Colonic mucosa (tissue), 4 donors: ENCODE measurements around the gene CX3CL1. TPM values are rescaled to one million over a fixed set of nuclear protein-coding genes. Genes with fewer than 3 reads are reported as not detected.
"Not testable (repeated sequence)": the region's sequence is repeated elsewhere in the genome, so short reads cannot be mapped to it uniquely, and the experiment has no call there.

Experiments
- DNase-seq: peaks from one replicate; pipeline ENCODE4 v3.0.0-alpha.2; 2020
- H3K27ac ChIP-seq: fragments of 200-600 bp; one replicate; pipeline ENCODE4 v1.8.0; 2021
- H3K27me3 ChIP-seq: fragments of 200-600 bp; one replicate; pipeline ENCODE4 v1.8.0; 2021
- H3K36me3 ChIP-seq: fragments of 200-600 bp; one replicate; pipeline ENCODE4 v1.8.0; 2021
- H3K4me1 ChIP-seq: fragments of 200-600 bp; one replicate; pipeline ENCODE4 v1.8.0; 2021; ENCODE audit warnings: mild to moderate bottlenecking
- H3K4me3 ChIP-seq: fragments of 200-600 bp; one replicate; pipeline ENCODE4 v1.8.0; 2021
- H3K9ac ChIP-seq, 2 donors: one replicate each; pipeline ENCODE4 v1.7.0; 2013; ENCODE audit warnings: control low read depth in 2 of 2, low read depth in 2 of 2, low read length in 2 of 2
- H3K9me3 ChIP-seq: fragments of 200-600 bp; one replicate; pipeline ENCODE4 v1.8.0; 2021
- CTCF ChIP-seq: fragments of 200-600 bp; IDR thresholded peaks from one replicate; pipeline ENCODE4 v1.8.0; 2022; ENCODE audit warnings: antibody characterized with exemption, mild to moderate bottlenecking
- intact Hi-C: fragments of 100-400 bp; cut with DNase I; formaldehyde crosslinking; loops from one replicate; pipeline ENCODE4 v1.14.1; 2022
- total RNA-seq, 2 donors: library from RNA; stranded (reverse); fragmentation: NEBNext Ultra II Directional in 1 of 2; extraction: Animal tissue kit (Norgen Biotek cat#: 25700) in 1 of 2; gene quantifications; one replicate each; pipeline ENCODE4 v1.2.1, GENCODE V29; 2021
- donor health status: healthy.
- donor health status: DM: no; HTN: no; CAD: no.
- donor health status: DM: no; HTN: no; CAD: no.

The CX3CL1 gene
- total RNA-seq, 2 donors from 2014 or later: 1.8 to 4.6 TPM

GRCh38 chr16:57333402-57333801, 38.9 kb upstream of the CX3CL1 start:
- Histone ChIP-seq H3K4me3 (no peak overlapping the region), H3K27ac (no peak overlapping the region), H3K36me3 (no peaks in the 10 kb centered on the region), H3K4me1 (no peaks in the 10 kb centered on the region), H3K9ac (no peak overlapping the region), H3K27me3 (no peaks in the 10 kb centered on the region), H3K9me3 (no peaks in the 10 kb centered on the region)
- intact Hi-C loops: no loop called here
- DNase-seq: no peak
- no peak for TF ChIP-seq CTCF

- H3K27ac ChIP-seq: no peak overlapping the region
- intact Hi-C loops: no loop called here
Measured at GRCh38 chr16:57335366-57335765, 36.9 kb upstream of the CX3CL1 start.

DNA sequence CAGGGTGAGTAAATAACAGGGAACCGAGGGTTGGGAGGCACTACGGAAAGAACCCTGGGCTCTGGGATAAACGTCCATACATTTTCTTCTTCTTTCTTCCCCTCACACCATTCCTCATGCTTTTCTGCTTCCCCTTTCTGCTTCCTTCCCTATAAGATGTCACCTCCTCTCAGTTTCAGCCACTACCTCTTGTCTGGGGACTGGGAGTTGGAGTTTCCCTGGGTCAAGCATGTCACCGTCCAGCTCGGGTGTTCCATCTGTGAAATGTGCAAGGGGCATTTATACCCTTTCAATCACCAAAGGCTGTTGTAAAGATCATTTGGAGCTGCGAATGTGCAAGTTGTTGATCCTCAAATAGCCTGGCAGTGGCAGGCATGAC, 31.2 kb upstream of the CX3CL1 start:
- intact Hi-C loops: no loop called here
- no peak overlapping the region for H3K9ac ChIP-seq
- H3K9me3 ChIP-seq: no peaks in the 10 kb centered on the region
- no peak for TF ChIP-seq CTCF
- no peak overlapping the region for H3K4me3 ChIP-seq
- peaks cover 8% of the 10 kb centered on the region for H3K4me1 ChIP-seq
- DNase-seq: no peak
- no peaks in the 10 kb centered on the region for H3K36me3 ChIP-seq
- no peaks in the 10 kb centered on the region for H3K27me3 ChIP-seq
- H3K27ac ChIP-seq: peak overlapping the region; percentile 30

More at GRCh38 chr16:57335366-57335765, 36.9 kb upstream of the CX3CL1 start:
- H3K9me3 ChIP-seq: no peaks in the 10 kb centered on the region
- H3K36me3 ChIP-seq: no peaks in the 10 kb centered on the region
- TF ChIP-seq CTCF: no peak
- H3K4me1 ChIP-seq: no peaks in the 10 kb centered on the region
- no peaks in the 10 kb centered on the region for H3K27me3 ChIP-seq
- no peak for DNase-seq
- H3K9ac ChIP-seq: no peak overlapping the region
- H3K4me3 ChIP-seq: no peak overlapping the region

GRCh38 chr16:57341441-57342303, 30.6 kb upstream of the CX3CL1 start:
- no peaks in the 10 kb centered on the region for H3K27me3 ChIP-seq
- TF ChIP-seq CTCF: no peak
- peaks cover 8% of the 10 kb centered on the region for H3K4me1 ChIP-seq
- H3K9me3 ChIP-seq: no peaks in the 10 kb centered on the region
- no peaks in the 10 kb centered on the region for H3K36me3 ChIP-seq
- H3K9ac ChIP-seq: no peak overlapping the region
- intact Hi-C loops: no loop called here
- H3K4me3 ChIP-seq: no peak overlapping the region
- H3K27ac ChIP-seq: peak overlapping the region; percentile 30
- DNase-seq: peak; percentile 88

- H3K36me3 ChIP-seq, intact Hi-C loops, H3K4me3 ChIP-seq, H3K27me3 ChIP-seq, H3K4me1 ChIP-seq, DNase-seq, H3K9ac ChIP-seq, H3K27ac ChIP-seq, H3K9me3 ChIP-seq: not testable (repeated sequence)
Measured at GRCh38 chr16:57342606-57343005, 29.7 kb upstream of the CX3CL1 start.

DNA sequence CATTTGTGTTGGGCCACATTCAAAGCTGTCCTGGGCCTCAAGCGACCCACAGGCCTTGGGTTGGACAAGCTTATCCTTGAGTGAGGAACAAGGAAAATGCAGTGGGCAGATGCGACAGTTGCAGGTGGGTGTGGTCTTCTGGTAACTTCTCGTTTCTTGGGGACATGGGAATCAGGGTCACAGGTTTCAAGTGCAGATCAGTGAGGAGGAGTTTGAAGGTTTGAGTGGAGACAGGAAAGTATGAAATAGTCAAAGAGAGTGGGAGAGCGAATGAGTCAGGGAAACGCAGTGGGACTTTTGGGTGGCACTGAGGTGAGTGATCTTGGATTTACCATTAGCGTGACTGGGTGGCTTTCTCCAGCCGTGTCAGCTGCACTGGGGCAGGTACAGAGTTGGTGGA, 29.1 kb upstream of the CX3CL1 start:
- no peak overlapping the region for H3K9ac ChIP-seq
- no peak overlapping the region for H3K27ac ChIP-seq
- no peak for DNase-seq
- H3K27me3 ChIP-seq: no peaks in the 10 kb centered on the region
- no peak overlapping the region for H3K4me3 ChIP-seq
- H3K4me1 ChIP-seq: peaks cover 8% of the 10 kb centered on the region
- no peak for TF ChIP-seq CTCF
- intact Hi-C loops: no loop called here
- no peaks in the 10 kb centered on the region for H3K9me3 ChIP-seq
- H3K36me3 ChIP-seq: no peaks in the 10 kb centered on the region

DNA sequence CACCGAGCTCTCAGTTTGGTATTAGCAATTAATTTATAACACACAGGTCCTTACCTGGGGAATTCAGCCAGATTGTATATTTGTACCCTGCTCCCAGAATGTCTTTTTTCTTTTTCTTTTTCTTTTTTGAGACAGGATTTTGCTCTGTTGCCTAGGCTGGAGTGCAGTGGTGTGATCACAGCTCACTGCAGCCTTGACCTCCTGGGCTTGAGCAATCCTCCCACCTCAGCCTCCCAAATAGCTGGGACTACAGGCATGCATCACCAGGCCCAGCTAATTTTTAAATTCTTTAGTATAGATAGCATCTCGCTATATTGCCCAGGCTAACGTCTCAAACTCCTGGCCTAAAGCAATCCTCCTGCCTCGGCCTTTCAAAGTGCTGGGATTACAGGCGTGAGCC, 28.2 kb upstream of the CX3CL1 start:
- H3K4me3 ChIP-seq, H3K9me3 ChIP-seq, DNase-seq, H3K27ac ChIP-seq, intact Hi-C loops, H3K4me1 ChIP-seq, H3K9ac ChIP-seq, H3K36me3 ChIP-seq, H3K27me3 ChIP-seq: not testable (repeated sequence)
